Suppressor macrophage (primary cell): ENCODE data around the gene MEPE.

Experiments used
- DNase-seq, 4 experiments: peaks; one replicate each; pipeline ENCODE4 v3.0.0-alpha.2; 2020 to 2022
- total RNA-seq, 17 experiments: gene quantifications; one replicate each; lab custom pipeline; 2026; ENCODE audit warnings: mixed read lengths in 6 of 17, inconsistent platforms in 3 of 17; lab: John Stamatoyannopoulos, UW

MEPE gene, protein sequence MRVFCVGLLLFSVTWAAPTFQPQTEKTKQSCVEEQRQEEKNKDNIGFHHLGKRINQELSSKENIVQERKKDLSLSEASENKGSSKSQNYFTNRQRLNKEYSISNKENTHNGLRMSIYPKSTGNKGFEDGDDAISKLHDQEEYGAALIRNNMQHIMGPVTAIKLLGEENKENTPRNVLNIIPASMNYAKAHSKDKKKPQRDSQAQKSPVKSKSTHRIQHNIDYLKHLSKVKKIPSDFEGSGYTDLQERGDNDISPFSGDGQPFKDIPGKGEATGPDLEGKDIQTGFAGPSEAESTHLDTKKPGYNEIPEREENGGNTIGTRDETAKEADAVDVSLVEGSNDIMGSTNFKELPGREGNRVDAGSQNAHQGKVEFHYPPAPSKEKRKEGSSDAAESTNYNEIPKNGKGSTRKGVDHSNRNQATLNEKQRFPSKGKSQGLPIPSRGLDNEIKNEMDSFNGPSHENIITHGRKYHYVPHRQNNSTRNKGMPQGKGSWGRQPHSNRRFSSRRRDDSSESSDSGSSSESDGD
- total RNA-seq = 0 to 1.3 (median 0.04) reads per million in 17 experiments

DNA sequence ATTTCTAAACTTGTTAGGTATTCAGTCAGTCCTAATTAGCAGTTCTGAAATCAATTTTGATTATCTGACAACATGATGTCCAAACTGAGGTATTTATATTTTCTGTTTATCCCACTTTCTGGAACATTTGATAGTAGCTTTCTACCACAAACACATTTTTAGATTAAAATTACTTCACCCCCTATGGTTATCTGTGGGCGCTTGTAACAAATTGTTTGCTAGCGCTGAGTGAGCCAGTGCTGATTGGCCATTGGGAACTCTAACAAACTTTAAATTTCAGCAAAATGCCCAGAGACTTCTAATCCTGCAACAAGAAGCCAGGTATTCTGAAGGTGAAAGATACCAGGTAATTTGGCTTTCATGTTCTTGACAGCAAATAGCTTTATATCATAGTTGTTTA lies at the start of gene MEPE:
MEPE (plus strand) TSS at position 301 of the 400 bp plus-strand sequence. CDS start 1,746 bp downstream, outside the sequence.
- DNase-seq = no peak

DNA sequence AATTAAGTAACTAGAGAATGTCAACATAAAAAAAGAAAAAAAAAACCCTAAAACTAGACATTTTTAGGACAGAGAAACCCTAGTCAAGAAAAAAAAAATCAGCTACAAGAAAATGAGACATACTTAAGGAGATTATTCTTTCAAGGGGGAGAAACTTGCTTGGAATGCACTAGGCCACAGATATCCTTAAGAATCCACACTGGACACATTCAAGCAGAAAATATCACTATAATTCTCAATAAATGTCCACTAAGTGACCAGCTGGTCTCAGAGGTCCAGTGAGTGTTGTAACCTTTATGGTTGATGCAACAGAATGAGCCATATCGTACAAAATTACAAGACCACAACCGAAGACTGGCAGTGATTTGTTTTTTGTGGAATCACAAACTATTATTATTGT lies 49.0 kb upstream of the MEPE start:
- no peak for DNase-seq

DNA sequence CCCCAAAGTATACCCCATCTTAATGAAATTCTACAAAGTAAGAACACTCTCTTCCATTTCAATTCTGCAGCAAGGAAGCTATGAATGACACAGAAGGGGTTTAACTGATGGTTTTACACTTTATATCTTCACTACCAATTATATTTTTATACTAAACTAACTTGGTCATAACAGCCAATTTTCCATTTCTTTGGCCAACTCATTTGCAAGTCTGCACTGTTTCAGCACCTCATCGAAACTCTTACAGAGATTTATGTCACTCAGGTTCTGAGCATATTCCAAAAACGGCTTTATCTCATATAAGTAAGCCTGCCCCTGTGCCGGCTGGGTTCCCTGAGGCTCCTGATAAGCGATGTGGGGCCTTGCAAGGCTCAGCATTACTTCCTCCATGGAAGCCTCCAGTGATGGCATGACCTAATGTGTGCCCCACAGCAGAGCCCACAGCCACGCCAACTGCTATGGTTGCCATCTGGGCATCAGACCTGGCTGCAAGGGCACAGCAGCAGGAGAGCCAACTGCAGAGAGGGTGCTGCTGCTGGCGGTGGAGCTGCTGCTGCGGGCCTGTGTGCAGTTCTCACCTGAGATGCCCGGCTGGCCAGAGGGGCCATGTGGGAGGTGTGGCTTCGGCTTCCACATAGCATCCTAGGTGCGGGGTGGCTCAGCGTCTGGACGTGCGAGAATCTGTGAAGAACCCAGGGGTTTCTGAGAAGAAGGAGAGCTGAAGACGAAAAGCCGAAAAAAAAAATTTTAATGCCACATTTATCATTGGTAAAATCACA lies 46.8 kb upstream of the MEPE start:
- no peak for DNase-seq

DNA sequence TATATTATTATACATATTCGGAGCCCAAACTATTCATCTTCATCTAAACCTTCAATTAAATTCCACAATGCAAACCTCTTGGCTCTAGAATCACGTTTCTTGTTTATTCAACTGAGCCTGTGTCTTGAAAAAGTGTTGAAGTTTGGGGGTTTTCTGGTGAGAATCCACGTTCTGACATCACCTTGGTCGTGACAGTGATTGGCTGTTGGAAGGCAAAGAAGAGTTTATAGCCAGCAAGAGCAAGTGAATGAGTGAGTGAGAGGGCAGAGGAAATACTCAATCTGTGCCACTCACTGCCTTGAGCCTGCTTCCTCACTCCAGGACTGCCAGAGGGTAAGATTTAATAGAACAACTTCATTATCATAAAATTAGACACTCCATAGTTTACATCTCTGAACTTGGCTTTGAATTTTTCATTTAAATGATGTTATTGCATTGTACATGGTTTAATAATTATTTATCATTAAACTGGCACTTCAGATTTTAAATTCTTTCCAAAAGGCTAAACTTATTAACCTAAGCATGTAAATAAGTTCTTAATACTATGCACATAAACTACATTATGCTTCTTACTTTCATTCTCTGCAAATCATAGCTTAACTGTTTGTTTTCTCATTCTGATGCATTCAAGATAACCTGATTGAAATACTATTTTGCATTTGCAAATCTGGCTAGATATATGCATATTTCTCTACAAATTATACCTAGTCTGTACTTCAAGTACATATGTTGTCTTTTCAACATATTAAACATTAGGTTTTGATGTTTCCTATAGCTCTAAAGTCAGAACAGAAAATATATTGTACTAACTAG lies 33.3 kb upstream of the MEPE start, which contains the start of gene IBSP:
IBSP (plus strand) TSS at position 254 of the 813 bp plus-strand sequence. CDS start 2,808 bp downstream, outside the sequence.
- DNase-seq = no peak

DNA sequence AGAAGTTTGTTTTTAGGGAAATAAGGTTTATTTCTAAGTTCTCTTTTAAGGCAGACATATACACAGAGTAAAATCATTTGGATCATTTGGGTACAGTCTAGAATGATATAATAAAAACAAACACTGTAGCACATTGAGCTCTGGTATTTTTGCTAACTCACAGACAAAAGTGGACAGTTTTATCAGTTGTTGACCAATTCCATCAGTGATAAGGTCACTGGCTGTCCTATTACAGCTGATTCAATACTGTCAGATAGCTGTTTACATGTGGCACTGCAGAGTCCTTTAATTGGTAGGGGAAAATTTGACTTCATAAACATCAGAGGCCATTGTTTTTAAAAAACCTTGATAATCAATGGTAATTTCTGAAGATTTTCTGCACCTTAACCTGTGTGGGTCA lies 29.9 kb upstream of the MEPE start:
- no peak for DNase-seq

DNA sequence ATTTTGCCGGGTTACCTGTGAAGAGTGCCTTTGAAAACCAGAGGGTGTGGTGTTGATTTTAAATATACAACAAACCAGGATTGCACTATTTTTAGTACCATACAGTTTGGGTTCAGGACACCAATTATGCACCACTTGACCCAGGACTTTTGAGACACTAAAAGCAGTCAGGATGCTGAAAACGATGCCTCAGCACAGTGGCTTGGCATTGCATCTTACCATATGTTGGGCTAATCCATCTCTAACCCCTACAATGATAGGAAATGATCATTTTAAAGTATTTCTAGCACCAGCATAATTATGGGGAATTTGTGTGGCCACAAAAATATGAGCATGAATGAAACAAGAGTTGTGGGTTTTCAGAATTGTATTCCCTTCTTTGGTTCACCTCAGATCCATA lies 29.3 kb upstream of the MEPE start:
- DNase-seq = no peak

DNA sequence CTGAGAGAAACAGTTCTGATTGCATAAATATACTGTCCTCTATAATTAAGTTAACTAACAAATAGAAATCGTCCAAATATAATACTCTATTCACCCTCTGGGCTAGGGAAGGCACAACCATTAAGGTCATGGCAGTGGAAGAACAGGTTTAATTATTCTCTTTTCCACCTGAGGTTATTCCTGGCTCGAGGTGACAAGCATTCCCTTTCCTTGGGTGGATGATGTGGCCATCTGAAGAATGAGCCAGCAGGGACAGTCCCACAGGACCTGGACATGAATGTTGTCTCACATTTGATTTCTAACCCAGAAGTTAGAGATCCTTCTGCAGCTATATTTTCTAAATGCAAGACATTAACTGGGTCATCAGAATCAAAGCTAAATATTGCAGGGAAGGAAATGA lies 27.9 kb upstream of the MEPE start:
- DNase-seq = no peak

DNA sequence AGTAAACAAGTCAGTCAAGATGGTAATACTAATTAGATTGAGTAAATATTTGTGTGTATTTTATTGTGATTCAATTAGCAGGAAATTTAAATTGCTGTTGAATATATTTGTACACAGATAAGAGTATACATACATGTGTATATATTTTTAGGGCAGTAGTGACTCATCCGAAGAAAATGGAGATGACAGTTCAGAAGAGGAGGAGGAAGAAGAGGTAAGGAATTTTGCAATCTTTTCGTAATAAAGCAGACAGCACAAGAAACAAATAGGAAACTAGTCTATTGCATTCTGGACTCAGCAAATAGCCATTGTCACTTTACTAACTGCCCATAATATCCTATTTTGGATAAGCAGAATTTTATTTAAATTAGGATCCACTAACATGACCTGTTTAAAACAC lies 26.8 kb upstream of the MEPE start:
- peak in 2 of 4 experiments; percentile 45 to 57 for DNase-seq

DNA sequence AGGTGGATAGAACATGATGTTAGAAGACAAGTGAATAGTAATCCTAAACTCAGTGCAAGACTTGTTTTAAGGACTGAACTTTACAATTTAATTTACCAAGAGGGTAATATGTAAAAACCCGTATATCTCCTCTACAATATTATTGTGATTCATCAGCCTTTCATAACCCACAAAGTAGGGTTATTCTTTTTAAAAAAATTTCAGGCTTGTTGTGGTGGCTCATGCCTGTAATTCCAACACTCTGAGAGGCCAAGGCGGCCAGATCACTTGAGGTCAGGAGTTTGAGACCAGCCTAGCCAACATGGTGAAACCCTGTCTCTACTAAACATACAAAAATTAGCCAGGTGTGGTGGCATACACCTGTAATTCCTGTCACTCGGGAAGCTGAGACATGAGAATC lies 26.2 kb upstream of the MEPE start:
- no peak for DNase-seq

DNA sequence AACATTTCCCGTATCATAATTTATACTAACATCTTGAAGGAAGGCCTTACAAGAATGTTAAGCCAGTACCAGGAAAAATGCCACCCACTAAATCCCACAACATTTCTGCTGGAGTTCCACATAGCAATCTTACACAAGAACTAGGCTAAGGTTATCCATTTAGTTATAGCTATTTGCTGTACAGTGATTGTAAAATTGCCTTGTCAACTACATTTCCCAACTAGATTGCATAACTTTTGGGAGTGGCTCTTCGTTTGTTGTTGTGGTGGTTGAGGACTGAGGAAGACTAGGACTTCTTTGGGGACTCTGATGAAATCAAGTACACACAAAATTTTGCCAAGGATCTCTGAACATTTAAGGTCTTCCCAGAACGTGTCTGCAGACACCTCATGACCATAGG lies 25.4 kb upstream of the MEPE start:
- DNase-seq = peak; percentile 8 to 67 (median 37)

DNA sequence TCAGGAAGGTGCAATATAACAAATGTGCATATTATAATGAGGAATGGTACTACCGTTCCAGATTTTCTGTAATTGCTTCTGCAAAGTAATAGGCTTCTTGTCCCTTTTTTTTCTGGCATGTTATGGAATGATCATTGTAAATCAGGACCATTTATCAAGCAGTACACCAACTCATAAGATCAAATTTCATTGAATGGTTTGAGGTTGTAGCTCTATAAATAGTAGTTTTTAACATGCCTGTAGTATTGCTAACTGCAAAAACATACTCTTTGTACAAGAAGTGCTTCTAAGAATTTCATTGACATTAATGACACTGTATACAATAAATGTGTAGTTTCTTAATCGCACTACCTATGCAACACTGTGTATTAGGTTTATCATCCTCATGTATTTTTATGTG lies 20.8 kb upstream of the MEPE start:
- no peak for DNase-seq

DNA sequence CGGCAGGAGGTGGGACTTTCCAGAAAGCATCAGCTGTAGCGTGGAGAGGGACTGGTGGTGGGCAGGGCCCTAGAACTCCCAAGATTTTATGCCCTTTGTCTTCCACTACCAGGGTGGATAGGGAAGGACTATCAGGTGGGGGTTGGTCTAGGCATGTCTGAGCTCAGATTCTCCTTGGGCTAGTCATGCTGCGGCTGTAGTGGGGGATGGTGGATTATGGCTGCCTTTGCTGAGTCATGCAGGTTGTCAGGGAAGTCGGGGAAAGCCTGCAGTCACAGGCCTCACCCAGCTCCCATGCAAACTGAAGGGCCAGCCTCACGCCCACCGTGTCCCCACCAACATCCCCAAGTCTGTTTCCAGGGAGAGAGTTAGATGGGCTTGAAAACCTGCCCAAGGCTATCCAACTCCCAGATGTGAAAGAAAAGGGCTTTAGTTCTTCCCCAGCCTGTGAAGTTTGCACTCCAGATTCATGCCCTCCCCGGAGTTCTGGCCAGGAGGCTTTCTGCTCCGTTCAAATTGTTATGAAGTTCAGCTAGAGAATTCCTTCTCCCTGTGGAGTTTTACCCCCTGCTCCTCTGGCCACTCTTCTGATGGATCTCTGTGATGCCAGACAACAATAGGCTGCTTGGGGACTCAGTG lies 13.4 kb upstream of the MEPE start:
- no peak for DNase-seq

DNA sequence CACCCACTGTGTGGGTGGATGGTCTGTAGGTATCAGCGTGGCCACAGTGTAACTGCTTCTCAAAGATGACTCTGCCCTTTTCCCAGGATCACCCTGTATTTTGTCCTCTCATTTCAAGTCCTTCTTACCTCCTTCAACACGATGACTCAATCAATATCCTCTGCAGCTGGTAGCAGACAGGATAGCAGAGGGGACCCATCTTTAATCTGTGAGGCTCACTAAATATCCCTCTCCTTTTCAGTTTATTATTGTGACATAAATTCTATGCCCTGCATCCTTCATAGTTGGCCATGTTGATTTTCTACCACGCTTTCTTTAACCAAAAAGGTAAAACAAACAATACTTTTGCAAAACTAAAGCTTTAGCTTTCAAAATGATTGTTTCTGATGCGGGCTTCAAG lies 9.6 kb upstream of the MEPE start:
- DNase-seq = no peak

DNA sequence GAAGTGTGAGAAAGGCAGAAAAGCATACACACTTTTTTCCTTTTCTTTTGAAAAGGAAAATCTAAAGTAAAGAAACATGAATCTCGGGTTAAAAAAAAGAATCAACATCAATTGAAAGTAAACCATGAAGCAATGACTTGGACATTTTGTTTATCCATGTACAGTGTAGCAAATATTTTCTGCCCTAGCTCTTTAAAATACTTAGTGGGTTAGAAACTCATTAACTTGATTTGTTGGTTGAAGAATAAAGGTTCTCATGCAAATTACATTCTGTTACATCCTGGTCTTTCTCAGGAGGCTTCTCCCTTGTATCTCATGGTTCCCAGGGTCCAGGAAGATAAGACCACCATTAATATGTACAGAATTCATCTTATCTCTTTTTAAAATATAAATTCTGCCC lies 9.0 kb upstream of the MEPE start:
- DNase-seq = no peak

DNA sequence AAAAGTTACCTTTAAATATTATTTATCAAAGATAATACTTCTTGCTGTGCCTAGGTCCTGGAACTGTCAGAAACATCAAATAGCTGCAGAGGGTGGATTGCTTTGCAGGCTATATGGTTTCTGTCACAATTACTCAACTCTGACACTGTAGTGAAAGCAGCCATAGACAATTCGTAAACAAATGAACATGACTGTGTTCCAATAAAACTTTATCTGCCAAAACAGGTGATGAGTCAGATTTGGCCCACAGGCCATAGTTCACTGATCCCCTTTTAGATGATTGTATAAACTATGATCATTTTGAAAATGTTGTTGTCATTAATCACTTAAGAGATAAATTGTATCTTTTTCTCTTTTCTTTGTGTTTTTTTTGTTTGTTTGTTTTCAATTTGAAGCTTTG lies 8.4 kb upstream of the MEPE start:
- DNase-seq = no peak

DNA sequence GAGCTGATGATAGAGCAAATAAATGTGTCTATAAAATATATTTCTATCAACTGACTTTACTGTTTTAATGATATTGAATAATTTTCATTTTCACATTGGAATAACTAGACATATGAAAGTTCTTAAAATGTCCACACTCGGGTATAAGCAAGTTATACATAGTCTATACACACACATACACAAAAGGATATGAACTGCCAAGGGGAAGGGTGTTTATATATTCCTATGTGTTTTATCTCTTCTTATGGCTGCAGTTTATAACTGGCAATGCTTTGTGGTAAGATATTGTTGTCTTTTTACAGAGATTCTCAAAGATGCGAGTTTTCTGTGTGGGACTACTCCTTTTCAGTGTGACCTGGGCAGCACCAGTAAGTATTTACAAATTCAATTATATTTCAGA lies 1.6 kb downstream of the MEPE start:
- DNase-seq = no peak

DNA sequence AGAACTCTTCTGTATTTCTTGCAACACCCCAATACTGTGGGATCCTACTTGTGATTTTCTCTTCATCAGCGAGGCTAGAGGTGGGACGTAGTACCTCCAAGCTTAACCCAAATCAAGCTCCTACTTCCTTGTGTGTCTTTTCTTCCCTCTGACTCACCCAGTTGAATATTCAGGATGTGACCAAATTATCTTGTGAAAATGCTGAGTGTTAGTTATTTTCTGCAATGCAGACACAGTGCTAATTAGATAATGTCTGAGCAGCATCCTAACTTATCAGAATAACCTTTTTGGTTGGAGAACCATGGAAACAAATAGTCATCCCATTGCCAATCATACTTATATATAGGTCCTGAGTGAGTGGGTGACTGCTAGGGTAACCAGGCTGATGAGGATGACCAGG lies 2.4 kb downstream of the MEPE start:
- peak in 2 of 4 experiments; percentile 65 to 66 for DNase-seq

DNA sequence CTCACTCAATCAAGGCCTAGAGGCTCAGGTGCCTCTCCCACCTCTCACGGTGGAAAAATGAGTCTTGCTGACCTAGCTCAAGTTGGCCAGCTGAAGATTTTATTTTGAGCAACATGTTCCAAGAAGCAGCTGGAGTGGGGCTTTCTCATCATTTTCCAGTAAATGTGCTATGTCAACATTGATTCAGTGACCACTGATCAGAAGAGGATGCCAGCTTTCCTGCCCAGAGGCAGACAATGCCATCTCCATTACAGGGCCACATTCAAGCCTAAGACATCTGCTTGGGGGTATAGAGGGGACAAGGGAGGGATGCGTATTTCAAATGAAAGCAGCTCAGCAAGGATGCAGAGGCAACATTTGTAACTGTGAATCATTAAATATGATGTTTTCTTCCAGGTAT lies 3.0 kb downstream of the MEPE start:
- no peak for DNase-seq

DNA sequence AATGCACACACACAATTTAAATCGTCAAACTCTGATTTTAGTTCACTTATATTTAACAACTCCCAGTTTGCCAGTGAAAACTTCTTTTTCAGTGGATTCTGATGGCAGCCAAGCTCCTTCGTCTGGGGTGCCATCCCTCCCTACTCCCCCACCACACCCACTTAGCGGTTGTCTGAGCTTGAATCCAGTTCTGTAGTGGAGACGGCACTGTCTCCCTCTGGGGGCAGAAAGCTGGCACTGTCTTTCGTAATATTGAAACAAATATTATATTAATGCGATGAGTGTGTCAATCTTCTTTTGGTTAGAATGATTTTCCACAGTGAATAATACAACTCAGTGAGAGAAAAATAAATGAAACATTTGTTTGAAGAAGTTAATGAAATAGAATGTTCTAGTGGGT lies 5.4 kb downstream of the MEPE start:
- DNase-seq = no peak

DNA sequence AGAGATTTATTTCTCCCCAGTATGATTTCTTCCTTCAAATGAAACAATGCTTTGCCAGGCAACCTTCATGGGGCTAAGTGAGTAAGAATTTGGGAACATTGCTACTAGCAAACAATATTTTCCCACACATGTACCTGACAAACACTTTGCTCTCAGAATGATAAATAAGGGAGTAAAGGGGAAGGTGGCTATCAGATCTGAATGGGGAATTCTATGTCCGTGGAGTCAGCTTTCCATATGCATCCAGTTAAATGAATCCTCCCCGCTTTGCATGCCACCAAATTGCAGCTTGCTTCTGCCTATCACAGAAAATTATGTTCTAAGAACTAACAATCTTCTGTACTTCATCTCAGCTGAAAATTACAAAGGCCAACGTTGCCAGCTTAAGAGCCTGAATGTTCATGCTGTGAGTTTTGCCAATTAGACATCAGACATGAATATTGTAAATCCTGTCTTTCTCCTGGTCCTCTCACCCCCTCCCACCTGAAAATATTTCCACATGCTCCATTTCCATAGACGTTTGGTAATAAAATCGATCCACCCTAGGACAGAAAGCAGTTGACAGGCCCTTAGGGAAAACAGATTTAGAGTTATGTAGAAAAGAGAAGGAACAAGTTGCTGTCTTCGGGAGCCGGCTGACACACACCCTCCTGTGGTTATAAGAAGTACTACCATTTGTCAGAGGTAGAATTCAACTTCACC lies 6.3 kb downstream of the MEPE start:
- DNase-seq = peak; percentile 47 to 75 (median 69)

DNA sequence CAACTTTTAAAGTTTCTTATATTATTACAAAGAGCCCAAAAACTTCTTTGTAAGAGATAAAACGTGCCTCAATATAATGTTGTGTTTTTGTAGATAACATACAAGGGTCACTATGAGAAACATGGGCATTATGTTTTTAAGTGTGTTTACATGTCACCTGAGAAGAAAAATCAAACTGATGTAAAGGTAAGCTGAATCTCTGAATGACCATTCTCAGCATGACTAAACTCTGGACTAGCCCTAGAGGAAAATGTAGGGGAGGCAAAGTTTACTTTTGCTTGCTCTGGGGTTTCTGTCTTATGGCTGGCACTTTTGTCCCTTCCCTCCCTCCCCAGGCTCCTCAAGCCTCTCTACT lies 6.8 kb downstream of the MEPE start:
- no peak for DNase-seq

DNA sequence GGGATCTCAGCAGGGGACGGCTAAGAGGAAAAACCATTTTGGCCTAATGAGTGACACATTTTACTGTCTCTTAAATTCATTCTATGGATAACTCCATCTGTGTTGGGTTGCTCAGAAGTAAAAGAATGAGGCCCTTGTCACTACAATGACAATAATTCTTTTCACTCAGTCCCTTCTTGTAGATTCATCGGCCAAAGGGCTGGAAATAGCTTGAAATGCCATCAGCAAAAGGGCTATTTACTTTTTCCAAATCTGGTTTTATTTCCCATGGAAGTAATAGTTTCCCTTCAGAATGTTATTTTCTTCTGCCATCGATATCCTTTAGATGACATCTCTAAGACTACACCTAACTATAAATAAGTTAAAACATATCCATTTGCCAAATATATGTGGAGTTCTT lies 7.4 kb downstream of the MEPE start:
- no peak for DNase-seq
